A673 (cell line): ENCODE data around the gene PKIB. TPM values are rescaled to one million over a fixed set of nuclear protein-coding genes. Genes with fewer than 3 reads are reported as not detected.

Experiments used
- BruUV-seq: library from RNA; stranded (reverse); fragments of 400-500 nt; replicated peaks from 2 replicates; lab custom pipeline; 2021; lab: Mats Ljungman, UMichigan
- CTCF ChIA-PET: fragments of 300-600 bp; sonication (Branson Sonifier 250); formaldehyde crosslinking; loops from one replicate; lab custom pipeline; 2022; ENCODE audit warnings: antibody characterized with exemption; lab: Charles Lee
- POLR2A ChIA-PET: fragments of 300-600 bp; sonication (Branson Sonifier 250); formaldehyde crosslinking; loops from one replicate; lab custom pipeline; 2022; ENCODE audit warnings: antibody characterized with exemption; ENCODE audit not compliant: low non-redundant PET; lab: Charles Lee
- DNase-seq: peaks from one replicate; pipeline ENCODE4 v3.0.0-alpha.2; 2015; ENCODE audit warnings: low spot score
- H3K27ac ChIP-seq: fragments of 200-600 bp; sonication (generic); 2 replicates; pipeline ENCODE4 v1.5.1; 2016; ENCODE audit warnings: mixed run types, low read depth, mild to moderate bottlenecking, mixed read lengths, antibody characterized with exemption, low read length; ENCODE audit not compliant: poor library complexity, severe bottlenecking
- H3K27me3 ChIP-seq: fragments of 200-600 bp; sonication (generic); replicated peaks from 2 replicates; pipeline ENCODE4 v1.6.1; 2017; ENCODE audit warnings: mixed run types, low read depth, mild to moderate bottlenecking, mixed read lengths, antibody characterized with exemption, low read length; ENCODE audit not compliant: insufficient read depth, poor library complexity
- H3K36me3 ChIP-seq: fragments of 200-600 bp; sonication (generic); 2 replicates; pipeline ENCODE4 v1.6.1; 2016; ENCODE audit warnings: mixed run types, mild to moderate bottlenecking, mixed read lengths, antibody characterized with exemption, low read length; ENCODE audit not compliant: insufficient read depth, poor library complexity, severe bottlenecking
- H3K4me1 ChIP-seq: fragments of 200-600 bp; sonication (generic); 2 replicates; pipeline ENCODE4 v1.6.1; 2017; ENCODE audit warnings: mixed run types, mild to moderate bottlenecking, mixed read lengths, antibody characterized with exemption, low read length; ENCODE audit not compliant: insufficient read depth, poor library complexity, severe bottlenecking
- H3K4me3 ChIP-seq: fragments of 200-600 bp; sonication (generic); 2 replicates; pipeline ENCODE4 v1.5.1; 2016; ENCODE audit warnings: low read depth, mixed run types, mild to moderate bottlenecking, mixed read lengths, low read length; ENCODE audit not compliant: poor library complexity, severe bottlenecking
- H3K9me3 ChIP-seq: fragments of 200-600 bp; sonication (generic); 2 replicates; pipeline ENCODE4 v1.6.1; 2016; ENCODE audit warnings: mixed run types, low read depth, mild to moderate bottlenecking, mixed read lengths, antibody characterized with exemption, low read length; ENCODE audit not compliant: poor library complexity, severe bottlenecking
- CTCF ChIP-seq: fragments of 300-800, 200-600 bp; sonication (generic); conservative IDR thresholded peaks from 2 replicates; pipeline ENCODE4 v1.5.1; 2017; ENCODE audit warnings: low read depth, mild to moderate bottlenecking, antibody characterized with exemption, low read length, moderate library complexity, mixed read lengths
- EZH2 ChIP-seq: fragments of 200-600 bp; sonication (generic); IDR thresholded peaks from 2 replicates; pipeline ENCODE4 v1.6.1; 2017; ENCODE audit warnings: borderline replicate concordance, low read depth, mild to moderate bottlenecking, mixed read lengths, antibody characterized with exemption, low read length; ENCODE audit not compliant: poor library complexity, severe bottlenecking
- intact Hi-C: fragments of 100-400 bp; cut with micrococcal nuclease; formaldehyde crosslinking; loops from one replicate; pipeline ENCODE4 v1.10.0; 2022; ENCODE audit not compliant: unreplicated experiment
- total RNA-seq: library from RNA; stranded (reverse); gene quantifications from 2 replicates; pipeline ENCODE4 v1.2.3, GENCODE V29; 2021

PKIB gene
- total RNA-seq, 1 experiment from 2014 or later = 11.5 TPM

- Histone ChIP-seq H3K4me3 (no peak overlapping the region), H3K36me3 (no peaks in the 10 kb centered on the region), H3K4me1 (no peaks in the 10 kb centered on the region), H3K9me3 (no peaks in the 10 kb centered on the region), H3K27me3 (no peaks in the 10 kb centered on the region), H3K27ac (no peak overlapping the region)
- ChIA-PET CTCF (no interaction called here), POLR2A (no interaction called here)
- no peak for DNase-seq
- intact Hi-C loops = no loop called here
- no peak for TF ChIP-seq EZH2
- TF ChIP-seq CTCF = no peak
- no TSS peak for BruUV-seq
Measured at GRCh38 chr6:122620428-122620827, 10.2 kb downstream of the PKIB start.

DNA sequence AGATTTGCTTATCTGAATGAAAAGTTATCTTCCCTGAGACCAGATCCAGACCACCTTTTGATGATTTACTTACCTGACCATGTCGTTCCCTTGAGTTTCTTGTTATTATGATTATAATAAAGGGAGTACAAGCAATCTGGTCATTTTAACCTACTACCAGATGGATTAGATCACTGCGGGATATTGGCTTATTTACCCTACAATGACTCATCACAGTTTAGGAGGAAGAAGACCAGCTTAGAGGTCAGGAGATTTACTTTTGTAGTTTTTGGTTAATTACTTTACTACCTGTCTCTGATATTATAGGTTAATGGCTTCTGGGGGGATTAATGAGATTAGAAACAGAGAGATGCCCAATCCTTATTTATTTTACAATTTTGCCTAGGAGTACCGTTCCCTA, 10.7 kb downstream of the PKIB start:
- POLR2A ChIA-PET = no interaction called here
- TF ChIP-seq EZH2 (no peak), CTCF (no peak)
- CTCF ChIA-PET = no interaction called here
- no TSS peak for BruUV-seq
- no peaks in the 10 kb centered on the region for H3K9me3 ChIP-seq
- intact Hi-C loops = no loop called here
- H3K4me3 ChIP-seq = no peak overlapping the region
- H3K27ac ChIP-seq = no peak overlapping the region
- no peaks in the 10 kb centered on the region for H3K36me3 ChIP-seq
- no peak for DNase-seq
- H3K27me3 ChIP-seq = no peaks in the 10 kb centered on the region
- H3K4me1 ChIP-seq = no peaks in the 10 kb centered on the region

GRCh38 chr6:122621638-122622037, 11.4 kb downstream of the PKIB start:
- BruUV-seq = no TSS peak
- intact Hi-C loops = no loop called here
- Histone ChIP-seq H3K9me3 (no peaks in the 10 kb centered on the region), H3K27ac (no peak overlapping the region), H3K36me3 (no peaks in the 10 kb centered on the region), H3K27me3 (no peaks in the 10 kb centered on the region), H3K4me3 (no peak overlapping the region), H3K4me1 (no peaks in the 10 kb centered on the region)
- TF ChIP-seq CTCF = no peak
- TF ChIP-seq EZH2 = no peak
- ChIA-PET CTCF (no interaction called here), POLR2A (no interaction called here)
- DNase-seq = no peak
